Urinary bladder (tissue), 4 donors: ENCODE measurements around the gene PLSCR4. TPM values are rescaled to one million over a fixed set of nuclear protein-coding genes. Genes with fewer than 3 reads are reported as not detected.

Source experiments
- DNase-seq: peaks from one replicate; pipeline ENCODE4 v3.0.0-alpha.2; 2015; ENCODE audit errors: extremely low spot score
- H3K27ac ChIP-seq: one replicate; pipeline ENCODE4 v1.5.1; 2013; ENCODE audit warnings: low read depth, mild to moderate bottlenecking, moderate library complexity
- H3K36me3 ChIP-seq: one replicate; pipeline ENCODE4 v1.6.1; 2013; ENCODE audit warnings: mild to moderate bottlenecking, moderate library complexity; ENCODE audit not compliant: insufficient read depth
- H3K4me1 ChIP-seq: one replicate; pipeline ENCODE4 v1.6.1; 2013; ENCODE audit warnings: mild to moderate bottlenecking, moderate library complexity; ENCODE audit not compliant: insufficient read depth
- H3K4me3 ChIP-seq: one replicate; pipeline ENCODE4 v1.5.1; 2013; ENCODE audit warnings: low read depth, low read length
- WGBS: extraction: QIAGEN DNeasy Blood & Tissue Kit; methylation state at CpG from one replicate; pipeline ENCODE4 v1.1.7; 2013; 5-methylcytosine and 5-hydroxymethylcytosine counted together
- polyA plus RNA-seq: library from polyadenylated mRNA; stranded (reverse); fragments of 200-250 nt; gene quantifications from one replicate; pipeline ENCODE4 v1.2.3, GENCODE V29; 2013
- total RNA-seq: library from RNA; depleted of rRNA; stranded (reverse); fragments of >200 nt; gene quantifications from one replicate; pipeline ENCODE4 v1.2.3, GENCODE V29; 2014
- donor health status: healthy with polysubstance abuse.
- donor health status: healthy.

Gene PLSCR4
- total and polyA plus RNA-seq, 2 donors = 45.2 to 94.3 TPM

DNA sequence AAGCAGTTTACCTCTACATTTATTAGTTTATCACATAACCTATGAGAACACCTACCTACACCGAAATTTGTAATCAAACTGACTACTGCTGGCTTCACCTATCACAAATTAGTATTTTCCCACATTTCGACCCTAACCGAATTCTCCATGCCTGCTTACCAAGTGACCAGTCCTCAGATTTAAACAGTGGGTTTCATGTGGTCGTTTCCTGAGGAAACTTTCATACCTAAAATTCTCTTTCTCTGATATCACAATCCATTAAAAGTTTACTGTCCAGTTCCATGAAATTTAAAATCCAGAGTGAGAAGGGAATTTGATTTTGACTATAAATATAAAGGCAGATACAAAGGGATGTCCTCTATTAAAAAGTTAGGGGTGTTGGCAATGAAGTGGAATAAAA, 91.9 kb downstream of the PLSCR4 start:
- Histone ChIP-seq H3K4me3 (no peak overlapping the region), H3K27ac (no peak overlapping the region), H3K36me3 (no peaks in the 10 kb centered on the region), H3K4me1 (no peaks in the 10 kb centered on the region)
- DNase-seq = no peak
- 56% methylated on average over 4 of the region's 4 CpGs for WGBS

DNA sequence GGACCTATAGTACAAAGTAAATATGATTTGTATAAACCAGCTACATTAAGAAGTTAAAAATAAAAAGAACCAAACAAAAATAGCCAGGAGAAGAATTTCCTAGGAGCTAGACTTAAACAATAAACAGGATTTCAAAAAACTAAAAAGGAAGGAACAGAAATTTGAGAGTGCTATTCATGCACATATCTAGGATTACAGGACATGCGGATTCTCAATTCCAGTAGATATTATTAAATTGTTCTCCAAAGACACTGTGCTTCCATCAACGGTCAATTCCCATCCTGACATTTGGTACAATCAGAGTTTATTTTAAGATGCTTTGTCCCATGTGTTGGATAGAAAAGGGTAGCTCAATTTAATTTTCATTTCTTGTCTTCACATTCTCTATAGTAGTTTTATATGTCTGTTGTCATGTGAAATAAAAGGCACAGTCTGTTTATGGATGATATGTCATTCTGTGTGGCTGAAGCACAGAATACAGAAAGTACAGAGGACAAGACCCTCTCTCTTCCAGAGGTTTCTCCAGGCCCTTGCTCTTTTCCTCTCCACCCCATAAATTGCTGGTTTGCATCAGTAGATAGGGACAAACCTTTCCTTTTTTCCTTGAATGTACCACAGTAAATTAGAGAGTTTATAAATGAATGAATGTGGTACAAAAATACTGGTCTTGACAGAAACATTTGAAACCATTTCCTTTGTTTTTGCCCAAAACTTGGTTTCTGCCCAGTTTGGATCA, 93.4 kb downstream of the PLSCR4 start:
- Histone ChIP-seq H3K4me3 (no peak overlapping the region), H3K4me1 (no peaks in the 10 kb centered on the region), H3K27ac (peak overlapping the region; percentile 50), H3K36me3 (no peaks in the 10 kb centered on the region)
- WGBS = 66% methylated on average over 2 of the region's 2 CpGs
- no peak for DNase-seq

GRCh38 chr3:146156666-146157314, 94.1 kb downstream of the PLSCR4 start:
- DNase-seq = no peak
- Histone ChIP-seq H3K4me3 (no peak overlapping the region), H3K36me3 (no peaks in the 10 kb centered on the region), H3K4me1 (no peaks in the 10 kb centered on the region), H3K27ac (no peak overlapping the region)
- 69% methylated on average over 3 of the region's 3 CpGs for WGBS

DNA sequence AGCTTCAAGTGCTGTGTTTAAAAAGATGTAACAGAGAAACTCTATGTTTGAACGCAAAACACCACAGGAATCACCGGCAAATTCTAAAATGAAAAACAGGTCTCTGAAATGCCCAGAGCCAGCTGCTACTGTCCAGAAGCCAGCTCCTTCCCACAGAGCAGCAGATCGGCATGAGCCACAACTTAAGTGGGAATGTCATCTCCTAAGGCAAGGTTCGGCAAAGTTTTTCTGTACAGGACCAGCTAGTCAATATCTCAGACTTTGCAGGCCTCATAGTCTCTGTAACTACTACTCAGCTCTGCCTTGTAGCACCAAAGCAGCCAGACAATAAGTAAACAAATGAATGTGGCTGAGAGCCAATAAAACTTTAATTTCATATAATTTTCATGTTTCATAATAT, 94.8 kb downstream of the PLSCR4 start:
- no peaks in the 10 kb centered on the region for H3K4me1 ChIP-seq
- H3K27ac ChIP-seq = no peak overlapping the region
- DNase-seq = no peak
- no peak overlapping the region for H3K4me3 ChIP-seq
- WGBS = 44% methylated on average over 4 of the region's 4 CpGs
- H3K36me3 ChIP-seq = no peaks in the 10 kb centered on the region

DNA sequence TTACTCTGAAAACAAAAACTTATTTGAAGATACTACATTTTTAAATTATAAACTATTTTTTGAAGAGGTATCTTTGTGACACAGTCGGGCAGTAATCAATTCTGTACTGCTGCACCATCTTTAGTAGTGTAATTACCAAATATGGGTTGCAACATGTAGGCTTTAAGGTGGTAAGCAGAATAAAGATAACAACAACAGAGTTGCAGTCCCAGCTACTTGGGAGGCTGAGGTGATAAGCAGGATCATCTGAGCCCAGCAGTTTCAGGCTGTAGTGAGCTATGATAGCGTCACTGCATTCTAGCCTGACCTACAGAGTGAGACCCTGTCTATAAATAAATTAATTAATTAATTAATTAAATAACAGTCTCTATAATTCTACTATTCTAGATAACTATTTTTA, 95.9 kb downstream of the PLSCR4 start:
- no peak overlapping the region for H3K27ac ChIP-seq
- no peaks in the 10 kb centered on the region for H3K36me3 ChIP-seq
- H3K4me1 ChIP-seq = no peaks in the 10 kb centered on the region
- WGBS = 64% methylated on average over 2 of the region's 2 CpGs
- H3K4me3 ChIP-seq = no peak overlapping the region
- DNase-seq = no peak

DNA sequence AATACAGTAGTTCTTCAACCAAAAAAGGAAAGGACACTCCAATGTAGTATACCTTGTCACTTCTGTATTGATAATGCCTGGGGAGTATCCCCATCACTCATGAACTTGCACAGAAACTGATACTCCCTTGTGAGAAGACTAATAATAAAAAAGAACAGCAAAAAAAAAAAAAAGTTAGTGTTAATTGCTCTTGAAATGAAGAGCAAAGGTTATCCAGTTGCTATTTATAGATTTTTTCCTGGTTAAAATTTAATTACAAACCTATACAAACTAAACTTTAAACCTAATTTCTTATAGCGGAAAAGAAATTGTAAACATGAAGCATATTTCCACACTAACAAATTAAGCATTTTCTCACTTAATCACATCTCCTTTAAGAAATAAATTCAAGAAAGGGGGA, 96.6 kb downstream of the PLSCR4 start:
- whole genome bisulfite sequencing = 94% methylated on average over 1 of the region's 1 CpG
- Histone ChIP-seq H3K27ac (no peak overlapping the region), H3K4me3 (no peak overlapping the region), H3K36me3 (no peaks in the 10 kb centered on the region), H3K4me1 (no peaks in the 10 kb centered on the region)
- no peak for DNase-seq

DNA sequence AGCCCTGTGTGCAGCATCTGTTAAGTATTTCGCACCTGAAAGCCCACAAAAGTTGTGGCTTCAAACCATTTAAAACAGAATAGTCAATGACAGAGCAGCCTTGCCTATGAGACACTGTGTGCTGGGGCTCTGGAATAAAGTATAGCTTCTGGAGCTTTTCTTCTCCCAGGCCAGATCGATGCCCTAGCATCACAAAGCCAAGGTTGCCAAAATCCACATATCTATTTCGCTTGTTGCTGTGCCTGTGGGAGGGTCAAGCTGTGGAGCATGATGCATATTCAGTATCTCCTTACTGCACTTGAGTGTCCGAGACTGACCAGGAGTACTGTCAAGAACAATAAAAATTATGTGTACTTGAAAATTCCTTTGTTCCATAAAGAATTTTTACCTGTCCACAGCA, 97.5 kb downstream of the PLSCR4 start:
- H3K4me1 ChIP-seq = no peaks in the 10 kb centered on the region
- H3K27ac ChIP-seq = no peak overlapping the region
- no peaks in the 10 kb centered on the region for H3K36me3 ChIP-seq
- DNase-seq = no peak
- no peak overlapping the region for H3K4me3 ChIP-seq
- WGBS = 80% methylated on average over 4 of the region's 4 CpGs

DNA sequence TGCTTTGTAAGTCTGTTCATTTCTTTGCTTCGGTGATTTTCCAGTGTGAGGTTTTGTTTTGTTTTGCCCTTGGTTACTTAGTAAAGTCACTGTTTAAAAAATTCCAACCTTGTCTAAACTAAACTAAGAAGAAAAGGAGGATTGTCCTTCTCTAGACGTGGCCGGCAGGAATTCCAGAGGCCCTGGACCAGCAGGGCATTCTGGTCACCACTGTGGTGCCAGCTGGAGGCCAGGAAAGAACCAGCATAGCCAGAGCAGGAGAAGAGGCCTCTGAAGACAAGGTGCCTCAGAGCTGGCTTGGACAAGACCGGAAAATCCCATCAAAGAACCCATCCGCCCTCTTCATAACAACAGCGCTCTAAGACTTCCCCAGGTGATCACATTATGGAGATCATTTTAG, 98.1 kb downstream of the PLSCR4 start:
- Histone ChIP-seq H3K27ac (no peak overlapping the region), H3K4me3 (no peak overlapping the region), H3K36me3 (no peaks in the 10 kb centered on the region), H3K4me1 (no peaks in the 10 kb centered on the region)
- WGBS = 63% methylated on average over 6 of the region's 6 CpGs
- DNase-seq = no peak

- H3K4me3 ChIP-seq = no peak overlapping the region
- no peak for DNase-seq
- 78% methylated on average over 1 of the region's 1 CpG for WGBS
- H3K36me3 ChIP-seq = no peaks in the 10 kb centered on the region
- H3K27ac ChIP-seq = no peak overlapping the region
- H3K4me1 ChIP-seq = no peaks in the 10 kb centered on the region
Observed at GRCh38 chr3:146148468-146148931, 102.4 kb downstream of the PLSCR4 start.

GRCh38 chr3:146145642-146146041, 105.3 kb downstream of the PLSCR4 start:
- WGBS = 58% methylated on average over 1 of the region's 1 CpG
- no peak for DNase-seq
- H3K4me3 ChIP-seq = no peak overlapping the region

GRCh38 chr3:146142757-146143156, 108.1 kb downstream of the PLSCR4 start:
- no peaks in the 10 kb centered on the region for H3K36me3 ChIP-seq
- WGBS = 25% methylated on average over 3 of the region's 3 CpGs
- H3K27ac ChIP-seq = no peak overlapping the region
- DNase-seq = peak; percentile 48
- H3K4me3 ChIP-seq = no peak overlapping the region
- H3K4me1 ChIP-seq = no peaks in the 10 kb centered on the region

More at GRCh38 chr3:146145642-146146041, 105.3 kb downstream of the PLSCR4 start:
- no peak overlapping the region for H3K27ac ChIP-seq
- H3K36me3 ChIP-seq = no peaks in the 10 kb centered on the region
- H3K4me1 ChIP-seq = no peaks in the 10 kb centered on the region

Other genes with a start within 250 kb of the PLSCR4 start
- gene PLOD2, start 89.9 kb downstream of the PLSCR4 start, total RNA-seq = 114 TPM
- gene PLOD2, start 89.9 kb downstream of the PLSCR4 start, polyA plus RNA-seq = 24.0 TPM
- 0.85 TPM for gene PLSCR2, start 218.5 kb upstream of the PLSCR4 start, total RNA-seq
- gene PLSCR2, start 218.5 kb upstream of the PLSCR4 start, polyA plus RNA-seq = not detected